H1 (cell line): ENCODE measurements around the gene KCNJ5. TPM values are rescaled to one million over a fixed set of nuclear protein-coding genes. Genes with fewer than 3 reads are reported as not detected.

ENCODE experiments used
- CTCF ChIA-PET: fragments of 300-600 bp; sonication (Branson Sonifier 250); formaldehyde crosslinking; loops from one replicate; lab custom pipeline; 2021; ENCODE audit not compliant: partially characterized antibody; lab: Charles Lee
- POLR2A ChIA-PET: fragments of 300-600 bp; sonication (Branson Sonifier 250); formaldehyde crosslinking; loops from one replicate; lab custom pipeline; 2021; ENCODE audit warnings: inconsistent platforms; ENCODE audit not compliant: partially characterized antibody; lab: Charles Lee
- DNase-seq, 2 experiments: peaks; one replicate each; pipeline versions ENCODE4 v3.0.0 to v3.0.0-alpha.2; 2010 to 2022; ENCODE audit warnings: low spot score in 2 of 2, low read depth in 1 of 2, mixed read lengths in 1 of 2
- FAIRE-seq: peaks from 2 replicates; lab custom pipeline; 2011; peaks lifted over from hg19 to GRCh38; lab: Jason Lieb, UNC
- H2AFZ ChIP-seq: 2 replicates; pipeline ENCODE4 v1.8.1; 2012; ENCODE audit warnings: low read length, inconsistent platforms
- H2AK5ac ChIP-seq: 2 replicates; pipeline ENCODE4 v1.6.1; 2013; ENCODE audit warnings: low read depth, low read length
- H2BK120ac ChIP-seq: replicated peaks from 2 replicates; pipeline ENCODE3; 2013; ENCODE audit warnings: low read depth, low read length, inconsistent platforms
- H2BK12ac ChIP-seq: 2 replicates; pipeline ENCODE4 v1.6.1; 2013; ENCODE audit warnings: low read depth, low read length
- H2BK15ac ChIP-seq: 2 replicates; pipeline ENCODE4 v1.6.1; 2013; ENCODE audit warnings: low read length
- H2BK20ac ChIP-seq: 2 replicates; pipeline ENCODE4 v1.6.1; 2013; ENCODE audit warnings: low read length
- H2BK5ac ChIP-seq: 2 replicates; pipeline ENCODE4 v1.6.1; 2013; ENCODE audit warnings: low read depth, low read length
- H3K14ac ChIP-seq: 2 replicates; pipeline ENCODE4 v1.6.1; 2013; ENCODE audit warnings: inconsistent platforms; ENCODE audit not compliant: insufficient read length
- H3K18ac ChIP-seq: 2 replicates; pipeline ENCODE4 v1.6.1; 2013; ENCODE audit warnings: low read length; ENCODE audit errors: extremely low read depth
- H3K23ac ChIP-seq: 2 replicates; pipeline ENCODE4 v1.6.1; 2013; ENCODE audit warnings: inconsistent platforms; ENCODE audit not compliant: insufficient read length
- H3K23me2 ChIP-seq: 2 replicates; pipeline ENCODE4 v1.6.1; 2013; ENCODE audit warnings: low read depth, low read length
- H3K27ac ChIP-seq: 2 replicates; pipeline ENCODE4 v1.6.1; 2011; ENCODE audit warnings: low read depth, low read length, inconsistent platforms
- H3K27me3 ChIP-seq, 4 experiments: replicated peaks in 1 of 4; 1 replicate in 1 of 4; 2 replicates in 3 of 4; pipeline versions ENCODE4 v1.6.1 to v1.8.1; 2011 to 2013; ENCODE audit warnings: low read length in 3 of 4, mild to moderate bottlenecking in 3 of 4, inconsistent platforms in 2 of 4, mixed read lengths in 2 of 4, moderate library complexity in 1 of 4; ENCODE audit not compliant: control insufficient read depth in 3 of 4, insufficient read depth in 3 of 4; ENCODE audit errors: extremely low read depth in 1 of 4
- H3K36me3 ChIP-seq, 4 experiments: 2 replicates each; pipeline versions ENCODE4 v1.6.1 to v1.8.1; 2011 to 2013; ENCODE audit warnings: mild to moderate bottlenecking in 4 of 4, low read length in 3 of 4, moderate library complexity in 2 of 4, control low read depth in 1 of 4, inconsistent platforms in 1 of 4; ENCODE audit not compliant: insufficient read depth in 4 of 4, control insufficient read depth in 2 of 4
- H3K4ac ChIP-seq: replicated peaks from 2 replicates; pipeline ENCODE3; 2013; ENCODE audit warnings: low read length, low read depth, mixed read lengths, inconsistent platforms; ENCODE audit not compliant: insufficient read length
- H3K4me1 ChIP-seq, 4 experiments: replicated peaks in 1 of 4; 1 replicate in 1 of 4; 2 replicates in 3 of 4; pipeline versions ENCODE4 v1.6.1 to v1.8.1; 2011 to 2013; ENCODE audit warnings: low read length in 3 of 4, inconsistent platforms in 2 of 4, mixed read lengths in 1 of 4; ENCODE audit not compliant: insufficient read depth in 4 of 4, control insufficient read depth in 3 of 4
- H3K4me2 ChIP-seq, 2 experiments: 2 replicates each; pipeline versions ENCODE4 v1.6.1 to v1.8.1; 2011 to 2013; ENCODE audit warnings: low read depth in 2 of 2, low read length in 2 of 2, control low read depth in 1 of 2, inconsistent platforms in 1 of 2, mild to moderate bottlenecking in 1 of 2; ENCODE audit not compliant: insufficient read depth in 1 of 2
- H3K4me3 ChIP-seq, 4 experiments: fragments of 200-600, 300-600 bp in 1 of 4; sonication (generic), shearing (Covaris generic), sonication (Bioruptor Twin) in 1 of 4; 2 replicates each; pipeline versions ENCODE4 v1.5.1 to v1.8.1; 2011 to 2016; ENCODE audit warnings: low read length in 4 of 4, low read depth in 3 of 4, control low read depth in 2 of 4, inconsistent platforms in 2 of 4, mild to moderate bottlenecking in 2 of 4, mixed read lengths in 1 of 4, moderate library complexity in 1 of 4; ENCODE audit not compliant: insufficient read depth in 2 of 4; ENCODE audit errors: extremely low read depth in 1 of 4
- H3K56ac ChIP-seq: replicated peaks from 2 replicates; pipeline ENCODE3; 2013; ENCODE audit warnings: low read depth, mild to moderate bottlenecking, mixed read lengths, low read length, inconsistent platforms; ENCODE audit not compliant: insufficient read length
- H3K79me1 ChIP-seq: 2 replicates; pipeline ENCODE4 v1.6.1; 2013; ENCODE audit warnings: low read depth, low read length, control low read depth
- H3K79me2 ChIP-seq, 2 experiments: 2 replicates each; pipeline versions ENCODE4 v1.6.1 to v1.8.1; 2012 to 2013; ENCODE audit warnings: low read length in 2 of 2, mild to moderate bottlenecking in 2 of 2, inconsistent platforms in 1 of 2; ENCODE audit not compliant: insufficient read depth in 2 of 2, control insufficient read depth in 1 of 2
- H3K9ac ChIP-seq, 4 experiments: replicated peaks in 1 of 4; 1 replicate in 1 of 4; 2 replicates in 3 of 4; pipeline versions ENCODE4 v1.6.1 to v1.8.1; 2011 to 2013; ENCODE audit warnings: low read depth in 3 of 4, low read length in 3 of 4, control low read depth in 2 of 4, mild to moderate bottlenecking in 2 of 4, moderate library complexity in 2 of 4, inconsistent platforms in 1 of 4; ENCODE audit errors: extremely low read depth in 1 of 4
- H3K9me3 ChIP-seq, 2 experiments: 2 replicates each; pipeline versions ENCODE4 v1.6.1 to v1.8.1; 2012 to 2013; ENCODE audit warnings: mild to moderate bottlenecking in 2 of 2, moderate library complexity in 2 of 2, control low read depth in 1 of 2, inconsistent platforms in 1 of 2, low read depth in 1 of 2, low read length in 1 of 2, mixed read lengths in 1 of 2; ENCODE audit not compliant: insufficient read depth in 2 of 2
- H4K20me1 ChIP-seq, 2 experiments: replicated peaks in 1 of 2; 2 replicates each; pipeline versions ENCODE3 to v1.8.1; 2011 to 2013; ENCODE audit warnings: inconsistent platforms in 2 of 2, low read length in 2 of 2, mild to moderate bottlenecking in 1 of 2; ENCODE audit not compliant: insufficient read depth in 2 of 2, control insufficient read depth in 1 of 2
- H4K5ac ChIP-seq: 2 replicates; pipeline ENCODE4 v1.6.1; 2013; ENCODE audit warnings: low read length, low read depth, mixed read lengths, inconsistent platforms; ENCODE audit not compliant: insufficient read length
- H4K8ac ChIP-seq: 2 replicates; pipeline ENCODE4 v1.8.0; 2013; ENCODE audit warnings: mild to moderate bottlenecking, moderate library complexity, low read length, inconsistent platforms; ENCODE audit not compliant: insufficient read depth; ENCODE audit errors: extremely low read depth
- H4K91ac ChIP-seq: replicated peaks from 2 replicates; pipeline ENCODE3; 2013; ENCODE audit warnings: low read length, mixed read lengths, inconsistent platforms; ENCODE audit not compliant: insufficient read length
- CBX5 ChIP-seq: fragments of 300-800, 300-1000 bp; sonication (generic); IDR thresholded peaks from 2 replicates; pipeline ENCODE4 v1.7.1; 2016; ENCODE audit warnings: antibody characterized with exemption, low read length, low read depth
- EZH2 ChIP-seq: fragments of 200-600 bp; sonication (generic); IDR thresholded peaks from 2 replicates; pipeline ENCODE4 v1.7.1; 2012; ENCODE audit warnings: low read depth, mild to moderate bottlenecking, moderate library complexity, low read length, inconsistent platforms; ENCODE audit not compliant: severe bottlenecking
- FOSL1 ChIP-seq: IDR thresholded peaks from 2 replicates; pipeline ENCODE4 v1.6.1; 2011; ENCODE audit warnings: mild to moderate bottlenecking, low read depth, low read length, moderate library complexity; ENCODE audit not compliant: insufficient read depth
- GABPA ChIP-seq: IDR thresholded peaks from 2 replicates; pipeline ENCODE4 v1.6.1; 2011; ENCODE audit warnings: mild to moderate bottlenecking, low read length, moderate library complexity, borderline replicate concordance; ENCODE audit not compliant: insufficient read depth
- JUND ChIP-seq: IDR thresholded peaks from 2 replicates; pipeline ENCODE4 v1.6.1; 2011; ENCODE audit warnings: mild to moderate bottlenecking, improper control_type of control experiment, low read length
- RXRA ChIP-seq: IDR thresholded peaks from 2 replicates; pipeline ENCODE4 v1.6.1; 2011; ENCODE audit warnings: low read depth, mild to moderate bottlenecking, low read length, moderate library complexity; ENCODE audit not compliant: insufficient read depth
- SP2 ChIP-seq: IDR thresholded peaks from 2 replicates; pipeline ENCODE4 v1.6.1; 2012; ENCODE audit warnings: mild to moderate bottlenecking, low read length, inconsistent platforms
- TAF7 ChIP-seq: optimal IDR thresholded peaks from 2 replicates; pipeline ENCODE3; 2011; ENCODE audit warnings: low read depth, mild to moderate bottlenecking, inconsistent platforms, low read length, moderate library complexity, borderline replicate concordance
- YY1 ChIP-seq: IDR thresholded peaks from 2 replicates; pipeline ENCODE4 v1.6.1; 2011; ENCODE audit warnings: low read depth, mild to moderate bottlenecking, low read length
- ZNF274 ChIP-seq: IDR thresholded peaks from 2 replicates; pipeline ENCODE4 v1.7.0; 2012; ENCODE audit warnings: low read length, borderline replicate concordance; ENCODE audit errors: extremely low read depth
- WGBS, 2 experiments: shearing (Covaris generic) in 1 of 2; methylation state at CpG; one replicate each; pipeline versions ENCODE4 v1.1.6 to v1.1.7; 2013 to 2015; ENCODE audit warnings: low lambda C conversion rate in 2 of 2, mixed read lengths in 2 of 2, inconsistent platforms in 1 of 2, low coverage in 1 of 2, missing lambda C conversion rate in 1 of 2; ENCODE audit not compliant: insufficient replicate concordance in 2 of 2, insufficient coverage in 1 of 2, insufficient read length in 1 of 2; ENCODE audit errors: extremely low coverage in 1 of 2, missing lambda C conversion rate in 1 of 2; 5-methylcytosine and 5-hydroxymethylcytosine counted together
- polyA plus RNA-seq, 7 experiments: library from polyadenylated mRNA; depleted of rRNA in 3 of 7; stranded (reverse) in 5 of 7; unstranded in 2 of 7; fragments of >200 nt in 5 of 7; fragments of 200-250 nt in 2 of 7; gene quantifications; 1 replicate in 5 of 7; 2 replicates in 1 of 7; 4 replicates in 1 of 7; pipeline versions ENCODE4 v1.2.1 to v1.2.3, GENCODE V29; 2011 to 2013; ENCODE audit warnings: missing spikeins in 2 of 7, mixed read lengths in 2 of 7
- total RNA-seq: library from RNA; stranded (reverse); fragmentation: NEBNext Ultra II Directional; extraction: Animal tissue kit (Norgen Biotek cat#: 25700); gene quantifications from 2 replicates; pipeline ENCODE4 v1.2.1, GENCODE V29; 2021
- TF ChIP-seq, protein P1 (sequence below): IDR thresholded peaks from 2 replicates; pipeline ENCODE4 v1.6.1; 2012; ENCODE audit warnings: inconsistent platforms

Gene KCNJ5
- total and polyA plus RNA-seq, 2 of the 8 experiments (the other 6 are each of a cell fraction or from before 2014, with no cell fraction given): 0.05 TPM; not detected in 1

DNA sequence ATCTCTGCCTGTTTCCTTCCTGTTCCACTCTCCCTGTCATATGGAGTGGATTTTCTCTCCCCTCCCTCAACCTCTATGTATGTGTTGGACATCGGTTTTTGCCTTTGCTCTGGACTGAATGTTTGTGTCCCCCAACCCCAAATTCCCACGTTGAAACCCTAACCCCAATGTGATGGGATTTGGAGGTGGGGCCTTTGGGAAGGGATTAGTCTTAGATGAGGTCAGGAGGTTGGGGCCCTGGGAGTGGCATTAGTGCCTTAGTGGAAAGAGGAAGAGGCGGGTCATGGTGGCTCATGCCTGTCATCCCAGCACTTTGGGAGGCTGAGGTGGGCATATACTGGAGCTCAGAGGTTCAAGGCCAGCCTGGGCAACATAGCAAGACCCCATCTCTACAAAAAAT lies 39.9 kb downstream of the KCNJ5 start:
- CTCF ChIA-PET: interaction anchor here (13.4 to 14.7 kb wide), 3 partner anchors 21 to 43 kb away, joined by 108 to 243 read pairs (median 215); partner anchors contain the start of gene KCNJ5

More for the DNA sequence above, 39.9 kb downstream of the KCNJ5 start:
- Histone ChIP-seq H3K27ac (no peak overlapping the region), H3K4me3 (no peak overlapping the region), H2BK15ac (no peak overlapping the region), H3K79me2 (no peaks in the 10 kb centered on the region), H3K79me1 (no peaks in the 10 kb centered on the region), H3K23me2 (no peaks in the 10 kb centered on the region), H3K23ac (no peak overlapping the region), H2BK20ac (no peak overlapping the region), H4K8ac (no peak overlapping the region), H3K4me2 (no peak overlapping the region), H4K20me1 (no peaks in the 10 kb centered on the region), H3K18ac (no peak overlapping the region), H3K9ac (no peak overlapping the region), H4K5ac (no peak overlapping the region), H2BK12ac (no peak overlapping the region), H4K91ac (no peak overlapping the region), H2BK120ac (no peak overlapping the region), H3K9me3 (peaks cover 0 to 2% of the 10 kb centered on the region in 2 experiments; a peak in 1 of 4 replicates), H3K14ac (no peak overlapping the region), H2BK5ac (no peak overlapping the region), H3K56ac (no peak overlapping the region), H3K27me3 (peaks cover 2 to 48% (median 43%) of the 10 kb centered on the region in 4 experiments), H2AK5ac (no peak overlapping the region), H3K4me1 (peaks cover 0 to 28% (median 12%) of the 10 kb centered on the region in 4 experiments; a peak in 6 of 7 replicates), H3K4ac (no peak overlapping the region), H3K36me3 (no peaks in the 10 kb centered on the region), H2AFZ (no peak overlapping the region)
- POLR2A ChIA-PET: no interaction called here
- 89% methylated on average over 1 of the region's 3 CpGs; no CpG with 5 or more reads in 1 of the 2 experiments for WGBS, 2 experiments
- DNase-seq (no peak), FAIRE-seq (no peak)
- TF ChIP-seq, protein P1, sequence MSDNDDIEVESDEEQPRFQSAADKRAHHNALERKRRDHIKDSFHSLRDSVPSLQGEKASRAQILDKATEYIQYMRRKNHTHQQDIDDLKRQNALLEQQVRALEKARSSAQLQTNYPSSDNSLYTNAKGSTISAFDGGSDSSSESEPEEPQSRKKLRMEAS: no peak
- no peak for TF ChIP-seq RXRA
- no peak for TF ChIP-seq EZH2
- TF ChIP-seq GABPA: no peak
- no peak for TF ChIP-seq YY1
- no peak for TF ChIP-seq SP2
- no peak for TF ChIP-seq CBX5
- TF ChIP-seq FOSL1: no peak
- TF ChIP-seq TAF7: no peak
- TF ChIP-seq ZNF274: no peak
- TF ChIP-seq JUND: no peak
